Pancreas (tissue), 10 donors: Measurements from ENCODE around the gene KIFAP3. TPM values are rescaled to one million over a fixed set of nuclear protein-coding genes. Genes with fewer than 3 reads are reported as not detected.
"Not testable (repeated sequence)": the region's sequence is repeated elsewhere in the genome, so short reads cannot be mapped to it uniquely, and the experiment has no call there.

Source experiments
- ATAC-seq, 4 donors: fragments of 200-7000 bp; cut with Tn5 transposase; one replicate each; pipeline versions ENCODE4 v1.8.0 to v1.9.1; 2020; ENCODE audit warnings: mild to moderate bottlenecking in 4 of 4, moderate library complexity in 4 of 4
- DNase-seq, 6 donors: peaks; one replicate each; pipeline ENCODE4 v3.0.0-alpha.2; 2020
- FAIRE-seq: peaks from 2 replicates; lab custom pipeline; 2012; peaks lifted over from hg19 to GRCh38; lab: Jason Lieb, UNC
- H3K27ac ChIP-seq, 4 donors: fragments of 200-600 bp; sonication (generic); 1 replicate in 3 of 4; 2 replicates in 1 of 4; pipeline versions ENCODE4 v1.5.0 to v1.8.0; 2020
- H3K27me3 ChIP-seq, 4 donors: fragments of 200-600 bp; one replicate each; pipeline ENCODE4 v1.8.0; 2021
- H3K36me3 ChIP-seq, 3 donors: fragments of 200-600 bp; sonication (generic) in 1 of 3; one replicate each; pipeline versions ENCODE4 v1.5.0 to v1.8.0; 2020 to 2021
- H3K4me1 ChIP-seq, 3 donors: fragments of 200-600 bp; one replicate each; pipeline ENCODE4 v1.8.0; 2021
- H3K4me3 ChIP-seq, 4 donors: fragments of 200-600 bp; sonication (generic) in 2 of 4; one replicate each; pipeline versions ENCODE4 v1.5.0 to v1.8.0; 2020 to 2021
- H3K9me3 ChIP-seq, 4 donors: fragments of 200-600 bp; one replicate each; pipeline ENCODE4 v1.8.0; 2021
- WGBS, 2 donors: extraction: QIAGEN DNeasy Blood & Tissue Kit; methylation state at CpG; one replicate each; pipeline ENCODE4 v1.1.7; 2013; 5-methylcytosine and 5-hydroxymethylcytosine counted together
- intact Hi-C, 3 donors: fragments of 100-400 bp; cut with DNase I; formaldehyde crosslinking; loops; one replicate each; pipeline versions ENCODE4 v1.11.1 to v1.14.2; 2022
- polyA plus RNA-seq, 2 donors: library from polyadenylated mRNA; stranded (reverse); fragments of 200-250 nt; gene quantifications; one replicate each; pipeline ENCODE4 v1.2.3, GENCODE V29; 2013
- total RNA-seq, 6 donors: library from RNA; stranded (reverse); fragmentation: NEBNext Ultra II Directional in 4 of 6; extraction: Animal tissue kit (Norgen Biotek cat#: 25700) in 4 of 6; gene quantifications; one replicate each; pipeline versions ENCODE4 v1.2.1 to v1.2.4, GENCODE V29; 2021 to 2023
- TF ChIP-seq, protein P1 (sequence below), 4 donors: fragments of 200-600 bp; sonication (generic) in 3 of 4; IDR thresholded peaks; one replicate each; pipeline versions ENCODE4 v1.5.0 to v1.8.0; 2021; ENCODE audit warnings: antibody characterized with exemption in 4 of 4
- donor health status: healthy with polysubstance abuse.
- donor health status: DM: no; HTN: no; CAD: no; lungs with moderate emphysema.
- donor health status: DM: no; HTN: no; CAD: no.
- donor health status: control.
- donor health status: control.
- donor health status: Bipolar disorder and iron deficiency.
- donor health status: DM: yes; HTN: yes; CAD: no.
- donor health status: DM: no; HTN: no; CAD: no.
- donor health status: DM: no; HTN: no; CAD: no.
- donor health status: DM: yes; HTN: yes; CAD: no.

KIFAP3 gene
- total and polyA plus RNA-seq, 8 donors, result 6.7 to 18.5 (median 11.6) TPM

- Histone ChIP-seq H3K4me3 (no peak overlapping the region), H3K4me1 (no peaks in the 10 kb centered on the region), H3K27ac (no peak overlapping the region), H3K9me3 (no peaks in the 10 kb centered on the region), H3K36me3 (no peaks in the 10 kb centered on the region), H3K27me3 (no peaks in the 10 kb centered on the region)
- FAIRE-seq, result no peak
- TF ChIP-seq, protein P1, sequence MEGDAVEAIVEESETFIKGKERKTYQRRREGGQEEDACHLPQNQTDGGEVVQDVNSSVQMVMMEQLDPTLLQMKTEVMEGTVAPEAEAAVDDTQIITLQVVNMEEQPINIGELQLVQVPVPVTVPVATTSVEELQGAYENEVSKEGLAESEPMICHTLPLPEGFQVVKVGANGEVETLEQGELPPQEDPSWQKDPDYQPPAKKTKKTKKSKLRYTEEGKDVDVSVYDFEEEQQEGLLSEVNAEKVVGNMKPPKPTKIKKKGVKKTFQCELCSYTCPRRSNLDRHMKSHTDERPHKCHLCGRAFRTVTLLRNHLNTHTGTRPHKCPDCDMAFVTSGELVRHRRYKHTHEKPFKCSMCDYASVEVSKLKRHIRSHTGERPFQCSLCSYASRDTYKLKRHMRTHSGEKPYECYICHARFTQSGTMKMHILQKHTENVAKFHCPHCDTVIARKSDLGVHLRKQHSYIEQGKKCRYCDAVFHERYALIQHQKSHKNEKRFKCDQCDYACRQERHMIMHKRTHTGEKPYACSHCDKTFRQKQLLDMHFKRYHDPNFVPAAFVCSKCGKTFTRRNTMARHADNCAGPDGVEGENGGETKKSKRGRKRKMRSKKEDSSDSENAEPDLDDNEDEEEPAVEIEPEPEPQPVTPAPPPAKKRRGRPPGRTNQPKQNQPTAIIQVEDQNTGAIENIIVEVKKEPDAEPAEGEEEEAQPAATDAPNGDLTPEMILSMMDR (IDR thresholded peaks at IDR 0.05), result no peak
- WGBS, 2 donors, result 63 to 70% methylated on average over 3 of the region's 3 CpGs
- no peak for ATAC-seq
- intact Hi-C loops, result no loop called here
- no peak for DNase-seq
These were observed 148.7 kb downstream of the KIFAP3 start for GRCh38 chr1:169925505-169926482.

DNA sequence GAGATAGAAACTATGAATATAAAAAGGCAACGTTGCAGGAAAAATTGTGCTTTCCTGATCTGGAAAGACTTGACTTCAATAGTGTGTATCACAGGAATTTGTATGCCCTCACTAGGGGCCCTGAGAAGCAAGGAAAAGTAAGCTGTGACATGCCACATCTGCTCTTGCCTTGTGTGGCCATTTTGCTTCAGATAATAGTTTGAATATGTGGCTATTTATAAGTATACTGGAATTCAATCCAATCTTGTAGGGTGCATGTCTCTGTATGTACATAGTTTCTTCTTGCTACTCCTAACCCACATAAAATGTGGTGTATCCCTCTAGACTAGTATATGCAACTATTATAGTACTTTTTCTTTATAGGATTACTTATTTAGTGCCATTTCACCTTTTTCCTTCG is 149.7 kb downstream of the KIFAP3 start:
- ATAC-seq, result no peak
- Histone ChIP-seq H3K9me3 (no peaks in the 10 kb centered on the region), H3K36me3 (no peaks in the 10 kb centered on the region), H3K27me3 (no peaks in the 10 kb centered on the region), H3K4me3 (no peak overlapping the region), H3K27ac (no peak overlapping the region), H3K4me1 (no peaks in the 10 kb centered on the region)
- intact Hi-C loops, result no loop called here
- DNase-seq, result no peak
- FAIRE-seq, result no peak
- WGBS, 2 donors, result 57 to 77% methylated on average over 2 of the region's 2 CpGs
- TF ChIP-seq, protein P1 (IDR thresholded peaks at IDR 0.05), result no peak

DNA sequence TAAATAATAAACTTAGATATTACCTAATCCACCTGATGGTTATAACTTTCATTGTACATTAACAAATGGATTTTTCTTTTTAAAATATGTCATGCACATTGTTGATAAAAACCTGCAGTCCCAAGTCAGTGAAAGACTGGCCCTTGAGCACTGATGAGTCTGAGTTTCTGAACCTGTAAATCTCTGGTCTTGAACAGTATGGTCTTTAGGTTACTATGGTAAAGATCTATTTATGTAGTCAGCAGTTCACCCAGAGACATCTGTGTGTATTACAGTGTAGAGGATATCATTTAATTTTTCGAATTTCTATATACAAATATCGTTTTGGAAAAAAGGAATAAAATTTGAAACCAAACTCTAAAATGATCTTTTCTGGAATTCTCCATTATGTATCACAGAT is 150.4 kb downstream of the KIFAP3 start:
- ATAC-seq, result no peak
- intact Hi-C loops, result no loop called here

DNA sequence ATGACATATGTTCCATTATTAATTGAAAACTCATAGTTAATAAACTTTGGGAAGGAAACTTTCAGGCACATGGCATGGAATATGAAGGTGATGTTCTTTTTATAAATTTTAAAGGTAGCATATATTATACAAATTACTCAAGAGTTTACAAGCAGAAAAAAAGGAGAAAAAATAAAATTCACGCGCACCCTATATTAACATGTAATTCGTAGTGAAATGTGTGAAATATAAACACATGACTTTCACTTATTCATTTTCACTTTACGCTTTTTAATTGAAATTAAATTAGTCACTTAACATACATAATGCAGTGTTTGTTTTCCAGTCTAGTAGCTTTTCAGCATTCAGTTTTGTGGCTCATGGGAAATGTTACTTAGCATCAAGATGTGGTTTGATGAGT is 153.4 kb downstream of the KIFAP3 start:
- H3K4me3 ChIP-seq, result no peak overlapping the region
- H3K9me3 ChIP-seq, result no peaks in the 10 kb centered on the region
- H3K36me3 ChIP-seq, result no peaks in the 10 kb centered on the region
- H3K4me1 ChIP-seq, result no peaks in the 10 kb centered on the region
- no peak overlapping the region for H3K27ac ChIP-seq
- TF ChIP-seq, protein P1 (IDR thresholded peaks at IDR 0.05), result no peak
- FAIRE-seq, result no peak
- H3K27me3 ChIP-seq, result no peaks in the 10 kb centered on the region
- intact Hi-C loops, result no loop called here
- ATAC-seq, result no peak
- WGBS, 2 donors, result 96 to 97% methylated on average over 4 of the region's 4 CpGs
- no peak for DNase-seq

More for the DNA sequence above, 150.4 kb downstream of the KIFAP3 start:
- TF ChIP-seq, protein P1 (IDR thresholded peaks at IDR 0.05), result no peak
- H3K27me3 ChIP-seq, result no peaks in the 10 kb centered on the region
- no peak for DNase-seq
- H3K27ac ChIP-seq, result no peak overlapping the region
- no peaks in the 10 kb centered on the region for H3K9me3 ChIP-seq
- no peak overlapping the region for H3K4me3 ChIP-seq
- 63 to 88% methylated on average over 2 of the region's 2 CpGs for WGBS, 2 donors
- H3K4me1 ChIP-seq, result no peaks in the 10 kb centered on the region
- FAIRE-seq, result no peak
- H3K36me3 ChIP-seq, result no peaks in the 10 kb centered on the region

DNA sequence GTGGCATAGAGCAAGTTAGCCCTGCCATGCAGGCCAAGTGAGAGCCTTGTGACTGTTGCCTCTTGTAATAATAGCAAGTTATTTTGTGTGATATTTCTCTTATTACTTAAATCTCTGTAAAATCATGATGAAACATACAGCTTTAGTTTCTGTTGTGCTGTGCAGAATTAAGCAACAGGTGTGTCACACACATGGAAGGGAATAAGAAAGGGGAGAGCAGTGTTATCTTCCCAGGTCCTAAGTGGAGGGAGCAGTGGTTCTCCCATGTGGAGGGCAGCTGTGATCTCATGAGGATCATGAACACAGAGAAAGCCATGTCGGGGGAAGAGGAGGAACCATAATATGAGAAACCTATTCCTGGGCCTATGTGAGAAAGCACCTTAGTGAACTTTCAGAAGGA is 155.6 kb downstream of the KIFAP3 start:
- H3K4me3 ChIP-seq, result no peak overlapping the region
- H3K4me1 ChIP-seq, result no peaks in the 10 kb centered on the region
- DNase-seq (no peak), ATAC-seq (no peak), FAIRE-seq (no peak)
- 93 to 94% methylated on average over 1 of the region's 1 CpG for WGBS, 2 donors
- no peak overlapping the region for H3K27ac ChIP-seq
- TF ChIP-seq, protein P1 (IDR thresholded peaks at IDR 0.05), result no peak
- H3K36me3 ChIP-seq, result no peaks in the 10 kb centered on the region
- no peaks in the 10 kb centered on the region for H3K27me3 ChIP-seq
- intact Hi-C loops, result no loop called here
- H3K9me3 ChIP-seq, result no peaks in the 10 kb centered on the region

GRCh38 chr1:169918220-169918619 is 156.3 kb downstream of the KIFAP3 start:
- H3K27ac ChIP-seq, DNase-seq, intact Hi-C loops: not testable (repeated sequence)

More at GRCh38 chr1:169918220-169918619, 156.3 kb downstream of the KIFAP3 start:
- 92 to 96% methylated on average over 9 of the region's 9 CpGs for WGBS, 2 donors
- H3K4me1 ChIP-seq, ATAC-seq, FAIRE-seq, H3K27me3 ChIP-seq, H3K9me3 ChIP-seq, H3K36me3 ChIP-seq, H3K4me3 ChIP-seq: not testable (repeated sequence)
